Mesenchymal stem cell (in vitro differentiated cells and primary cell): ENCODE data around the gene WFDC11.

ENCODE experiments used
- small RNA-seq: library from polyadenylated mRNA; stranded (forward); fragments of <200 nt; extraction: miRNeasy Mini kit (QIAGEN cat#:217004); gene quantifications from one replicate; pipeline ENCODE3, GENCODE V24; 2013; ENCODE audit warnings: low read depth

Gene WFDC11

Small RNAs within 50 kb of the gene (small RNA-seq; reads per million reads assigned to genes)
- 10.4 reads per million, percentile 79 among the genes with 10 or more reads in this experiment for gene MIR3617
